ENCODE measurements around the gene ATE1.
A peak's percentile ranks its signal among the peaks of the same experiment; 100 is the strongest.

DNA sequence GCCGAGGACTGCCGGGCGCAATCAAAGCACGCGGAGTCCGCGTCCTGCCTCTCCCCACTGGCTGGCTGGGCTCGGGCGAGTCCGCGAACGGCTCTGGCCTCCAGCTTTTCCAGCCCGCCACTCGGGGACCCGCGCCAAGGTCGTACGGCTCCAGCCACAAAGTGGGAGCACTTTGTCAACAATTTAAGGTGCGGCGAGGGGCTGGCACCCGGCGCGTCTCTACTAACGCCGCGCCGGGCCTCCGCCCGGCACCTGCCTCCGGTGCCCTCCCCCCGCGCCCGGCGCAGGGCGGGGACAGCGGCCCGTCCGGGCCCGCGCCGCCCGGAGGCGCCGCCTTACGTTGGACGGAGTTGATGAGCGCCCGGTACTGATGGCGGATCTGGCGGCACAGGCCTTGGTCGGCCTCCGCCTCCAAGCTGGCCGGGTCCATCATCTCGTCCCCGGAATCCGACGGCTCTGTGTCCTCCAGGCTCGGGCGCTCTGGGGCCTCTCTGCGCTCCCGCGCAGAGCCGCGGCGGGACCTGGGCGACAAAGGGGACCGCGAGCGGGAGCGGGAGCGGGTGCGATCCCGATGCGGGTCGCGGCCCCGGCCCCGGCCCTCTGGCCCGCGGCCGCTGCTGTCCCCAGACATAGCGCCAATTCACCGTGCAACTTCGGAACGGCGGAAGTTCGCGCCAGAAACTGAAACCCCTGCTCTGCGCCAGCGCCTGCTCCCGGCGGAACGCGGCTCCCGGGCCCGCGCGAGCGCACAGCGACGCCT lies 46.9 kb upstream of the ATE1 start, which contains the start of gene NSMCE4A:
- TF ChIP-seq CTCF (IDR thresholded peaks at IDR 0.05) (no peak), ZNF423 (CRISPR knock-in tag; IDR thresholded peaks at IDR 0.05) (no peak), CREB1 (CRISPR knock-in tag; IDR thresholded peaks at IDR 0.05) (no peak), FOXJ3 (CRISPR knock-in tag; IDR thresholded peaks at IDR 0.05; ENCODE audit: borderline replicate concordance) (no peak), RELA (CRISPR knock-in tag; IDR thresholded peaks at IDR 0.05; ENCODE audit: borderline replicate concordance) (no peak; the same call in none of the 2 replicates), ZNF232 (CRISPR knock-in tag; IDR thresholded peaks at IDR 0.05) (no peak)
- TF ChIP-seq, protein P1, sequence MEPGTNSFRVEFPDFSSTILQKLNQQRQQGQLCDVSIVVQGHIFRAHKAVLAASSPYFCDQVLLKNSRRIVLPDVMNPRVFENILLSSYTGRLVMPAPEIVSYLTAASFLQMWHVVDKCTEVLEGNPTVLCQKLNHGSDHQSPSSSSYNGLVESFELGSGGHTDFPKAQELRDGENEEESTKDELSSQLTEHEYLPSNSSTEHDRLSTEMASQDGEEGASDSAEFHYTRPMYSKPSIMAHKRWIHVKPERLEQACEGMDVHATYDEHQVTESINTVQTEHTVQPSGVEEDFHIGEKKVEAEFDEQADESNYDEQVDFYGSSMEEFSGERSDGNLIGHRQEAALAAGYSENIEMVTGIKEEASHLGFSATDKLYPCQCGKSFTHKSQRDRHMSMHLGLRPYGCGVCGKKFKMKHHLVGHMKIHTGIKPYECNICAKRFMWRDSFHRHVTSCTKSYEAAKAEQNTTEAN (CRISPR knock-in tag; IDR thresholded peaks at IDR 0.05): no peak
- TF ChIP-seq, protein P2, sequence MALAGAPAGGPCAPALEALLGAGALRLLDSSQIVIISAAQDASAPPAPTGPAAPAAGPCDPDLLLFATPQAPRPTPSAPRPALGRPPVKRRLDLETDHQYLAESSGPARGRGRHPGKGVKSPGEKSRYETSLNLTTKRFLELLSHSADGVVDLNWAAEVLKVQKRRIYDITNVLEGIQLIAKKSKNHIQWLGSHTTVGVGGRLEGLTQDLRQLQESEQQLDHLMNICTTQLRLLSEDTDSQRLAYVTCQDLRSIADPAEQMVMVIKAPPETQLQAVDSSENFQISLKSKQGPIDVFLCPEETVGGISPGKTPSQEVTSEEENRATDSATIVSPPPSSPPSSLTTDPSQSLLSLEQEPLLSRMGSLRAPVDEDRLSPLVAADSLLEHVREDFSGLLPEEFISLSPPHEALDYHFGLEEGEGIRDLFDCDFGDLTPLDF (CRISPR knock-in tag; IDR thresholded peaks at IDR 0.05): 0 out of 2 replicates have a peak, but pooled peaks have one; percentile 26
- TF ChIP-seq, protein P3, sequence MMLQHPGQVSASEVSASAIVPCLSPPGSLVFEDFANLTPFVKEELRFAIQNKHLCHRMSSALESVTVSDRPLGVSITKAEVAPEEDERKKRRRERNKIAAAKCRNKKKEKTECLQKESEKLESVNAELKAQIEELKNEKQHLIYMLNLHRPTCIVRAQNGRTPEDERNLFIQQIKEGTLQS (CRISPR knock-in tag; conservative IDR thresholded peaks at IDR 0.05): no peak

Data from WTC11 (cell line).